CD4-positive, alpha-beta T cell treated with Interleukin-6 at 100 ng/mL for 8 hours (primary cell): ENCODE measurements around the gene AP1S3.
"Not testable (repeated sequence)": the region's sequence is repeated elsewhere in the genome, so short reads cannot be mapped to it uniquely, and the experiment has no call there.

Experiments used
- DNase-seq: peaks from one replicate; pipeline ENCODE4 v3.0.0-alpha.2; 2020; ENCODE audit warnings: mixed read lengths, low spot score

AP1S3 gene

GRCh38 chr2:223837287-223838061 lies at the start of gene AP1S3:
Gene AP1S3, minus strand, starts transcription at chr2:223837582. Its CDS starts 132 bp downstream, at chr2:223837450.
- peak; percentile 56 for DNase-seq

GRCh38 chr2:223887127-223887526 lies 49.7 kb upstream of the AP1S3 start:
- DNase-seq, result no peak

DNA sequence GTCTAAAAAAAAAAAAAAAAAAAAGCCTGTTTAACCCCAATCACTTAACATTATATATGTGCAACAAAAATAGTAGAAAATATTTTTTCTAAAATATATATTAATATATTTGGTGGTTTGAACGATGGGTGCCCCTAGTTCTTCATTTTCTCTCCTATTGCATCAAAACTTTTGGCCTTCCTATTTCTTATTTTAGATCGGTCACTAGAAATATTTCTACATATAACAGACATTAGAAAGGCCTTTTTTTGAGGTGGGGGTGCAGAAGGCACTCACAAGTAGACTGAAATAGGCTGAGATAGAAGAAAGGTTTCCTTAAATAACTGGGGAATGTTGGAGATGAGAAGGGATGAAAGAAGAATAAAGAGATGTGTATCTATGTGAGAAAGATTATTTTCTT lies 49.3 kb upstream of the AP1S3 start:
- DNase-seq, result no peak

GRCh38 chr2:223884399-223884798 lies 47.0 kb upstream of the AP1S3 start:
- no peak for DNase-seq

- DNase-seq, result no peak
Measured at GRCh38 chr2:223882715-223883114, 45.3 kb upstream of the AP1S3 start.

- DNase-seq, result no peak
Measured at GRCh38 chr2:223880796-223881195, 43.4 kb upstream of the AP1S3 start.

DNA sequence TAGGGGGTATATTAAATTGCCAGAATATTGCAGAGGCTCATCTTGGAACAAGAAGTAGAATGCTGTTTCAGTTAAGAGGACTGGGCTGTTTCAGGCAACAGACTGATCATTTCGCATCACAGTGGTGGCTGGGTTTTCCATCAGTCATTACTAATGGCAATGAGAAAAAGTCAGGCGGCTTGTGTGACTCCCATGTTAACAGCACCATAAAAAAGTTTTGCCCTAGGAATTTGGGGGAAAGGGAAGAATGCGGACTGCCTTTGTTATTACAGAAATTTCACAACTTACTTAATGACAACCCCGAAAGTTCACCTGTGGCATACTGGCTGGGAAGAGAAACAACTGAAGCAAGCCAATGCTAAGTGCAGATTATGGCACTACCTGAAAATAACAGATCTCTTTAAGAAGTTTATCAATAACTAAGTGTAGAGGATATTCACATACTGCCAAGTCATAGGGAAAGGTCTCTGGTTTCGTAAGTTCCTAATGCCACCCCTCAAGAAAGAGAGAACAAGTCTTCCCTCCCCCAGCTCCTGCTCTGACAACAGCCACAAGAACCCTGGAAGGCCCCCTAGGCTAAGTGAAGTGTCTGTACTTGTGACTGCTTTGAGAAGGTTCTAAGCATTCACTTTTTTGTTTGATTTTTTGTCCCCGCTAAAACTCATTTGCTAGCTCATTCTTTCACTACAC lies 40.5 kb upstream of the AP1S3 start:
- no peak for DNase-seq

GRCh38 chr2:223873672-223874071 lies 36.3 kb upstream of the AP1S3 start:
- no peak for DNase-seq

GRCh38 chr2:223872772-223873171 lies 35.4 kb upstream of the AP1S3 start:
- DNase-seq, result not testable (repeated sequence)

GRCh38 chr2:223871661-223872060 lies 34.3 kb upstream of the AP1S3 start:
- DNase-seq, result not testable (repeated sequence)

- DNase-seq, result no peak
Measured at GRCh38 chr2:223870840-223871611, 33.6 kb upstream of the AP1S3 start.

GRCh38 chr2:223868005-223868404 lies 30.6 kb upstream of the AP1S3 start:
- DNase-seq, result no peak

DNA sequence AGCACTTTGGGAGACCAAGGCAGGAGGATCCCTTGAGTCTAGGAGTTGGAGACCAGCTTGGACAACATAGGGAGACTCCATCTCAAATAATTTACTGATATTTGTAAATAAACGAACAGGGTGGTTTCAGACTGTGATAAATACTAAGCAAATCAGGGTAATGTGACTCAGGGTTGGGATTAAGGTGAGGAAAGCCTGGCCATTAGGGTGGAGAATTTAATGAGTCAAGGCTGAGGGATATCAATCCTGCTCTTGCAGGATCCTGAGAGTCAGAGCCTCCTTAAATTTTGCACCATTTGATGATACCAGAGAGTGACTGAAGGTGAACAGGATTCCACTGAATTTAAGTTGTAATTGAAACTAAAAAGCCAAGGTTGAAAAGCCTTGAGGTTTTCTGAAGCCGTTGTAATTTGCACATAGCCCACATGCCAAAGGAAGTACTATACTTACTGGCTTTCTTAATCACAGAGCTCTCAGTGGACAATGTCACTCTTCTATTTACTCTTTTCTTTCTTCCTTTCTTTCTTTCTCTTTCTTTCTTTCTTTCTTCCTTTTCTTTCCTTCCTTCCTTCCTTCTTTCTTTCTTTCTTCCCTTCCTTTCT lies 28.6 kb upstream of the AP1S3 start:
- DNase-seq, result no peak

- DNase-seq, result peak; percentile 58
Measured at GRCh38 chr2:223865124-223865523, 27.7 kb upstream of the AP1S3 start.

DNA sequence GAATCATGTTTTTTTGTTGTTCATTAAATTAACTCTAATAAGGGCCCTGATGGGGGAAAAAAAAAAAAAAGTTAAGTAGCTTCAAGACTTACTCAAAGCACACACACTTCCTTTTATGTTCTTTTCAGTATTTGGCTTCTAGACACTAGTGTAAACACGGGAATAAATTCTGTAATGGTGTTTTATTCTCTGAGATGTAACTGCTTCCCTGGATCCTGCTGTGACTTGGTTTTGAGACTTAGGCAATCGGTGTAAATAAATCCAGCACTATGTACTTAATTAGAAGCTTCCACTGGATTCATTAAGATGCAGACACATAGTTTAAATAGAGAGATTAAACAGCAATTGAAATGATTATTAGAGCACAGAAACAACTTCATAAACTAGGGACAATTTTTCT lies 26.1 kb upstream of the AP1S3 start:
- DNase-seq, result no peak

DNA sequence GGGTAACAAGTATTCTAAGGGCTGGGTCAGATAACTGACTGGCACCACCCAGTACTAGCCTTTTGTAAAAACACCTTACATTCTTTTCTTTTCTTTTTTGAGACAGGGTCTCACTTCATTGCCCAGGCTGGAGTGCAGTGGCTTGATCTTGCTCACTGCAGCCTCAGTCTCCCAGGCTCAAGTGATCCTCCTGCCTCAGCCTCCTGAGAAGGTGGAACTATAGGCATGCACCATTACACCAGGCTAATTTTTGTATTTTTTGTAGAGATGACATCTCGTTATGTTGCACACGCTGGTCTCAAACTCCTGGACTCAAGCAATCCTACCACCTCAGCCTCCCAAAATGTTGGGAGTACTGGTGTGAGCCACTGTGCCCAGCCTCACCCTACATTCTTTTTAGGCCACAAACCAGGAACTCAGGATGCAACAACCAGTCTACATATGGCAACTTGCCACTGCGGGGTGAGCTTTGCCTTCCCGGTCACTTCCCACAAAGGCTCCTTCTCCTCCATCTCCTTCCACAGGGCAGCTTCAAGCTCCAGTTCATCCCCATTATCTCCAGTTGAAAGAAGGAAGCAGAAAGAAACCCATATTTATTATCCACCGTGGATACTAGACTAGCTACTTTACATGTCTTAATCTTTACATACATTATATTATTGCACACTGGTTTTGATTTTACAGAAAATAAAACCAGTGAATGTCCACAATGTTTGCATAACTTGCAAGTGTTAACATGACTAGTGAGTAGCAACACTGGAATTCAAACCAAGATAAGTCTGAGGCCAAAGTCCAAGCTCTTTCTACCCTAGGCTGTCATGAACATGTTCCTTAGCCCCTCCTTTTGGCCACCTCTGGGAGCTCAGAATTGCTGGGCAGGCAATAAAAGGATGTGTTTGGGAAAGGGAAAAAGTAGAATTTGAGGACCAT lies 23.7 kb upstream of the AP1S3 start:
- DNase-seq, result no peak

GRCh38 chr2:223859070-223859469 lies 21.7 kb upstream of the AP1S3 start:
- no peak for DNase-seq

DNA sequence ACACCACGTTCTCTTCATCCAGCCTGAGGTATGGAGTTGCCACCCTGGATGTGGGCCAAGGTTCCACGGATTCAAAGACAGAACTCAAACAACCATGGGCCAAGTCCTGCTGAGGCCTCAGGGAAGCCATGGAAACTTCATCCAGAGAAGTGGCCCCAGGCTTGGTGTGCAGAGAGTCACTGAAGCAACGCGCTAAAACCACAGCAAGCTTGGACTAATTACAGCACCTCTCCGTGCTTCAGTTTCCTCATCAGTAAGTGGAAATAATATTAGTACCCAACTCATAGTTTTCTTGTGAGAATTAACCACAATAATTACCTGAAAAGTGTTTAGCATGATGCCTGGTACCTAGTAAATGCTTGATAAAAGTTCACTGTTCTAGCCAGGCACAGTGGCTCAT lies 19.2 kb upstream of the AP1S3 start:
- DNase-seq, result no peak

GRCh38 chr2:223856021-223856420 lies 18.6 kb upstream of the AP1S3 start:
- DNase-seq, result no peak

DNA sequence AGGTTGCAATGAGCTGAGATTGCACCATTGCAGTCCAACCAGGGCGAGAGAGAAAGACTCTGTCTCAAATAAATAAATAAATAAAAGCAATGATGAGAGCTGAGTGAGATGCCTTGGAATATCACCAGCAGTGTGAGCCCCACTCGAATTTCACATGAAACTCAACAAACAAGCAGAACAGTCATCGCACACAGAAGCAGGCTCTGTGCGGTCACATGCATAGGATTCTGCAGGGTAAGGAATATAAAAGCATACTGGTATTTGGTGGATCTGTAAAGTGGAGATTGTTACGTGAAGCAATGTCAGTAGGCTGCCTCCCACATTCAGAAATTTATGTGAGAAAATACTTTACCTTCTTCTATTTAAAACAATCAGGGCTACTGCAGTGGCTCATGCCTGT lies 18.0 kb upstream of the AP1S3 start:
- DNase-seq, result no peak

GRCh38 chr2:223854741-223855140 lies 17.4 kb upstream of the AP1S3 start:
- no peak for DNase-seq
